ENCODE results near the gene CHST13.

DNA sequence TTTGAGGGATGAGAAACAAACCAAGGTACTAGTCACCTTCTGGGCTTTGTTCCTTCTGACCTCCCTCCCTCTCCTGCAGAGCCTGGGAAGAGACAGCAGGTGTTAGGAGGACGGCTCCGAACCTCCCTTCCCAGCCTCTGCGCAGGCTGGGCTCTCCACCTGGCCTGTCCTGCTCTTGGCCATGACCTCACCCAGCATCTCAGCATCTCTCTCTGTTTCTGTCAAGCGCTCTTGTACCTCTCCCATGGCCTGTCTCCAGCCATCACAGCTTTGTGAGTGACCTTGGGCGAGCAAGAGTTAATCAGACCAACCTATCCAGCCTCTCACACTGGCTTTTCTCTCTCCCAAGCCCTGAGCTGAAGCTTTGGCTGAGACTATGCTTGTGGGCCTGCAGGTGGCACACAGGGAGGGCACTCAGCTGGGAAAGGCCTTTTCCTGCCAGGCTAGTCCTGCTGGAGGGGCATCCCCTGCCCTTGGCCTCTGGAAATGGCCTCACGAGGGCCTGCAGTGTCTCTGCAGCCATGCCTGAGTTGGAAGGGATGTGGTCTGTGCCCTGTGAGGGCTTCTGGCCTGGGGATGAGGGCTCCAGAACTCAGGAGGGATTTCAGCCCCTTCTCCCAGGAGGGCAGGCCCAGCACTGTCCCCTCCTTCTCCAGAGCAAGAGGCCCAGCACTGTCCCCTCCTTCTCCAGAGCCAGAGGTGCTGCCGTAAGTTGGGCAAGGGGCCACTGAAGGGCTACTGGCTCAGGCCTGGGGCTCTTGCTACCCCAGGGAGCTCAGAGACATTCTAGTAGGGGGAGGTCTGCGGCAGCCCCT lies 2.1 kb downstream of the CHST13 start:
- TF ChIP-seq EP300 (IDR thresholded peaks at IDR 0.05; ENCODE audit: borderline replicate concordance) (no peak), RAD21 (IDR thresholded peaks at IDR 0.05; ENCODE audit: low read depth) (no peak), YY1 (IDR thresholded peaks at IDR 0.05; ENCODE audit: low read depth) (no peak), FOXM1 (IDR thresholded peaks at IDR 0.05; ENCODE audit: borderline replicate concordance, low read depth) (no peak), CREB1 (IDR thresholded peaks at IDR 0.05; ENCODE audit: low read depth) (no peak), CEBPB (IDR thresholded peaks at IDR 0.05) (no peak)
- TF ChIP-seq, protein P1, sequence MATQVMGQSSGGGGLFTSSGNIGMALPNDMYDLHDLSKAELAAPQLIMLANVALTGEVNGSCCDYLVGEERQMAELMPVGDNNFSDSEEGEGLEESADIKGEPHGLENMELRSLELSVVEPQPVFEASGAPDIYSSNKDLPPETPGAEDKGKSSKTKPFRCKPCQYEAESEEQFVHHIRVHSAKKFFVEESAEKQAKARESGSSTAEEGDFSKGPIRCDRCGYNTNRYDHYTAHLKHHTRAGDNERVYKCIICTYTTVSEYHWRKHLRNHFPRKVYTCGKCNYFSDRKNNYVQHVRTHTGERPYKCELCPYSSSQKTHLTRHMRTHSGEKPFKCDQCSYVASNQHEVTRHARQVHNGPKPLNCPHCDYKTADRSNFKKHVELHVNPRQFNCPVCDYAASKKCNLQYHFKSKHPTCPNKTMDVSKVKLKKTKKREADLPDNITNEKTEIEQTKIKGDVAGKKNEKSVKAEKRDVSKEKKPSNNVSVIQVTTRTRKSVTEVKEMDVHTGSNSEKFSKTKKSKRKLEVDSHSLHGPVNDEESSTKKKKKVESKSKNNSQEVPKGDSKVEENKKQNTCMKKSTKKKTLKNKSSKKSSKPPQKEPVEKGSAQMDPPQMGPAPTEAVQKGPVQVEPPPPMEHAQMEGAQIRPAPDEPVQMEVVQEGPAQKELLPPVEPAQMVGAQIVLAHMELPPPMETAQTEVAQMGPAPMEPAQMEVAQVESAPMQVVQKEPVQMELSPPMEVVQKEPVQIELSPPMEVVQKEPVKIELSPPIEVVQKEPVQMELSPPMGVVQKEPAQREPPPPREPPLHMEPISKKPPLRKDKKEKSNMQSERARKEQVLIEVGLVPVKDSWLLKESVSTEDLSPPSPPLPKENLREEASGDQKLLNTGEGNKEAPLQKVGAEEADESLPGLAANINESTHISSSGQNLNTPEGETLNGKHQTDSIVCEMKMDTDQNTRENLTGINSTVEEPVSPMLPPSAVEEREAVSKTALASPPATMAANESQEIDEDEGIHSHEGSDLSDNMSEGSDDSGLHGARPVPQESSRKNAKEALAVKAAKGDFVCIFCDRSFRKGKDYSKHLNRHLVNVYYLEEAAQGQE (IDR thresholded peaks at IDR 0.05; ENCODE audit: low read depth): no peak
- TF ChIP-seq, protein P2, sequence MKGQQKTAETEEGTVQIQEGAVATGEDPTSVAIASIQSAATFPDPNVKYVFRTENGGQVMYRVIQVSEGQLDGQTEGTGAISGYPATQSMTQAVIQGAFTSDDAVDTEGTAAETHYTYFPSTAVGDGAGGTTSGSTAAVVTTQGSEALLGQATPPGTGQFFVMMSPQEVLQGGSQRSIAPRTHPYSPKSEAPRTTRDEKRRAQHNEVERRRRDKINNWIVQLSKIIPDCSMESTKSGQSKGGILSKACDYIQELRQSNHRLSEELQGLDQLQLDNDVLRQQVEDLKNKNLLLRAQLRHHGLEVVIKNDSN (IDR thresholded peaks at IDR 0.05): no peak

Measured in Ishikawa (cell line).